ENCODE data around the gene AP3D1.

The AP3D1 gene

GRCh38 chr19:2114821-2115220 lies 36.5 kb downstream of the AP3D1 start:
- no peak for ATAC-seq (ENCODE audit: low read depth)
- H3K27me3 ChIP-seq (ENCODE audit: insufficient read depth, poor library complexity, severe bottlenecking): no peaks in the 10 kb centered on the region
- DNase-seq (ENCODE audit: low spot score): no peak
- no peak for TF ChIP-seq CTCF (IDR thresholded peaks at IDR 0.05; ENCODE audit: poor library complexity, severe bottlenecking)
- no peaks in the 10 kb centered on the region for H3K4me1 ChIP-seq (ENCODE audit: insufficient read depth, poor library complexity, severe bottlenecking)
- peaks cover 85% of the 10 kb centered on the region for H3K36me3 ChIP-seq (ENCODE audit: low read depth)
- no peak overlapping the region for H3K4me3 ChIP-seq (ENCODE audit: severe bottlenecking)
- no peaks in the 10 kb centered on the region for H3K9me3 ChIP-seq (ENCODE audit: severe bottlenecking)
- no peak overlapping the region for H3K27ac ChIP-seq (ENCODE audit: poor library complexity, severe bottlenecking)

GRCh38 chr19:2114218-2114617 lies 37.1 kb downstream of the AP3D1 start:
- Histone ChIP-seq H3K4me1 (ENCODE audit: insufficient read depth, poor library complexity, severe bottlenecking) (no peaks in the 10 kb centered on the region), H3K36me3 (ENCODE audit: low read depth) (peaks cover 90% of the 10 kb centered on the region), H3K4me3 (ENCODE audit: severe bottlenecking) (no peak overlapping the region), H3K27me3 (ENCODE audit: insufficient read depth, poor library complexity, severe bottlenecking) (no peaks in the 10 kb centered on the region), H3K27ac (ENCODE audit: poor library complexity, severe bottlenecking) (no peak overlapping the region), H3K9me3 (ENCODE audit: severe bottlenecking) (no peaks in the 10 kb centered on the region)
- no peak for TF ChIP-seq CTCF (IDR thresholded peaks at IDR 0.05; ENCODE audit: poor library complexity, severe bottlenecking)
- ATAC-seq (ENCODE audit: low read depth) (no peak), DNase-seq (ENCODE audit: low spot score) (no peak)

GRCh38 chr19:2113439-2114211 lies 37.7 kb downstream of the AP3D1 start:
- Histone ChIP-seq H3K4me3 (ENCODE audit: severe bottlenecking) (no peak overlapping the region), H3K27me3 (ENCODE audit: insufficient read depth, poor library complexity, severe bottlenecking) (no peaks in the 10 kb centered on the region), H3K36me3 (ENCODE audit: low read depth) (peaks cover 90% of the 10 kb centered on the region), H3K4me1 (ENCODE audit: insufficient read depth, poor library complexity, severe bottlenecking) (no peaks in the 10 kb centered on the region), H3K9me3 (ENCODE audit: severe bottlenecking) (no peaks in the 10 kb centered on the region), H3K27ac (ENCODE audit: poor library complexity, severe bottlenecking) (no peak overlapping the region)
- no peak for TF ChIP-seq CTCF (IDR thresholded peaks at IDR 0.05; ENCODE audit: poor library complexity, severe bottlenecking)
- ATAC-seq (ENCODE audit: low read depth): no peak
- no peak for DNase-seq (ENCODE audit: low spot score)

- H3K27me3 ChIP-seq (ENCODE audit: insufficient read depth, poor library complexity, severe bottlenecking): no peaks in the 10 kb centered on the region
- H3K4me3 ChIP-seq (ENCODE audit: severe bottlenecking): no peak overlapping the region
- no peak for DNase-seq (ENCODE audit: low spot score)
- H3K36me3 ChIP-seq (ENCODE audit: low read depth): peaks cover 92% of the 10 kb centered on the region
- H3K9me3 ChIP-seq (ENCODE audit: severe bottlenecking): no peaks in the 10 kb centered on the region
- H3K27ac ChIP-seq (ENCODE audit: poor library complexity, severe bottlenecking): no peak overlapping the region
- H3K4me1 ChIP-seq (ENCODE audit: insufficient read depth, poor library complexity, severe bottlenecking): no peaks in the 10 kb centered on the region
- no peak for ATAC-seq (ENCODE audit: low read depth)
- no peak for TF ChIP-seq CTCF (IDR thresholded peaks at IDR 0.05; ENCODE audit: poor library complexity, severe bottlenecking)
Measured at GRCh38 chr19:2112516-2113320, 38.6 kb downstream of the AP3D1 start.
